ELR (cell line): ENCODE data around the gene RNF6.

ENCODE experiments used
- DNase-seq: peaks from one replicate; pipeline ENCODE4 v3.0.0-alpha.2; 2015; ENCODE audit warnings: low read depth

RNF6 gene

DNA sequence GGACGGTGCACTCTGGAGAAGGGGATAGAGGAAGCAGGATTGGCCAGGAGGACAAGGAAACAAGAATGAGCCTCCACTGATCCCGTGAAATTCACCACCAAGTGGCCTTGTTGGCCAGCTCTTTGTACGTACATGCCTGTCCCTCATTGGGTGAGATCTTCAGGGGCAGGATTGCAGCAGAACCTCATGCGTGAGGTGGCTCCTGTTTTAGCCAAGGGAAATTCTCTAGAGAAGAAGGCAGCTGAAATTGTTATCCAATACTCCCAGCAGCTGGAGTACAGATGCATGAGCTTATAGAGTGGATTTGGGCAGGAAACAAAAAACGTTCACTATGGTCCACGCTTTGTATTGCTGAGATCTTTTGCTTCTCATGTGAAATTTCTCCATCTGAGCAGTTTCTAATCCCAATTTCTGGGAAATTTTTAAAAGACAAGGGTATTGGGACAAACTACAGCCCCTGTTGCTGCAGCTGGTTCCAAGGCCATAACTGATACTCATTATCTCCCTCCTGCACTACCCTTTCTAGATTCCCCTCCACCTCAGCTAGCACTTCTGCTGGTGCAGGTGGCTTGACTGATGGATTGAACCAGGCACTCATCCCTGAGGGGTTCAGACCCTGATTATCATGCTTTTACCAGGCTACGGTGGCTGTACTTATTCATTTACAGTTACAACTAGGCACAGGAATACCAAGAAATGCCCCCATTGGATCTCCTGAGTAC lies 3.9 kb upstream of the RNF6 start:
- DNase-seq: no peak

DNA sequence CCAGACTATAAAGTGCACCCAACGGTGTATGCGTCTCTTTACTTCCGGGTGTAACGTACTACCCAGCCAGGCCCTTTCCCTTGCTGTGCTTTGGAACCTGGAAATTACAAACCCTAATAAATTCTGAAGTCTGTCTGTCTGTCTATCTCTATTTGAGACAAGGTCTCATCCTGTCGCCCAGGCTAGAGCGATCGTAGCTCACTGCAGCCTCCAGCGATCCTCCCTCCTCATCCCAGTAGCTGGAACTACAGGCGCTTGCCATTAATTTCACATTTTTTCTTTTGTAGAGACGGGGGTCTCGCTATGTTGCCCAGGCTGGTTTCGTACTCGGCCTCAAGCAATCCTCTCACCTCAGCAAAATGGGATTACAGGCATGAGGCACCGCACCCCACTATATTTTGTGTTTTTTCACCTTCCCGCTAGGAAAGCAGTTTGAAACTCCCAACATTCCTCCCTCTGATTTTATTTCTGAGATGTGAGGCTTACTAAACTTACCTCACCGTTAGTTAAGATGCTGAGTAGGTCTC lies 469 bp upstream of the RNF6 start:
- DNase-seq: no peak

- DNase-seq: no peak
Observed at GRCh38 chr13:26221399-26221720, 754 bp downstream of the RNF6 start.

- peak; percentile 79 for DNase-seq
Observed at GRCh38 chr13:26220575-26220974, 1.5 kb downstream of the RNF6 start.

- peak; percentile 58 for DNase-seq
Observed at GRCh38 chr13:26219726-26220125, 2.4 kb downstream of the RNF6 start.

- DNase-seq: no peak
Observed at GRCh38 chr13:26216042-26216441, 6.1 kb downstream of the RNF6 start.

- no peak for DNase-seq
Observed at GRCh38 chr13:26213982-26214381, 8.1 kb downstream of the RNF6 start.

DNA sequence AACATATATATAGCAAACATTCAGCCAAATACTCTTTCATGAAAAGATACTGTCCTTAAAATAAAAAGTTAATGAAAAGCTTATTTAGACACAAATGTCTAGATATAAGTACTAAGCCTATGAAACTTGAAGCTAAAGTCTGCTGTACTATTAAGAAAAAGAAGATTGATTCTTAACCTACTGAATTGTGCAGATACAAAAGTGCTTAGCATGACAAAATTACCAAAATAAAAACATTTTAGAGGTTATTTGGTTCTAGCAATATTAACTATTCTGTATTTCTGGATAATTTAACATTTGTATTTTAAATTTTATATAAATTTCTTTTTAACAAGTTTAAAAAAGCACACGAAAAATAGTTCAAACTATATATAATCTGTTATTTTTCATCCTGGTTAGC lies 8.8 kb downstream of the RNF6 start:
- no peak for DNase-seq

DNA sequence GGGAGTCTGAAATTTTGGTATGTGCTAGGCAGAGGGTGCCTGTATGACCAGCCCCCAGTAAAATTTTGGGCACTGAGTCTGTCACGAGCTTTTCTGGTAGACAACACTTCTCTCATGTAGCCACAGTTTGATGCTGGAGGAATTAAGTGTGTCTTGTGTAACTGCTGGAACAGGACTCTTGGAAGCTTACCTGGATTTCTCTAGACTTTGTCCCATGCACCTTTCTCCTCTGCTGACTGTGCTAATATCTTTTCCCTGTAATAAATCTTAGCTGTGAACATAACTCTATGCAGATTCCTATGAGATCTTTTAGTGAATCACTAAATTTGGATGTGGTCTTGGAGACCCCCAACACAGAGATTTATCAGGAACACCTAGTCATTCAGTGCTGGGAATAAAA lies 13.8 kb downstream of the RNF6 start:
- DNase-seq: no peak

GRCh38 chr13:26202365-26202972 lies 19.6 kb downstream of the RNF6 start:
- DNase-seq: no peak

GRCh38 chr13:26200811-26201210 lies 21.3 kb downstream of the RNF6 start:
- DNase-seq: no peak

DNA sequence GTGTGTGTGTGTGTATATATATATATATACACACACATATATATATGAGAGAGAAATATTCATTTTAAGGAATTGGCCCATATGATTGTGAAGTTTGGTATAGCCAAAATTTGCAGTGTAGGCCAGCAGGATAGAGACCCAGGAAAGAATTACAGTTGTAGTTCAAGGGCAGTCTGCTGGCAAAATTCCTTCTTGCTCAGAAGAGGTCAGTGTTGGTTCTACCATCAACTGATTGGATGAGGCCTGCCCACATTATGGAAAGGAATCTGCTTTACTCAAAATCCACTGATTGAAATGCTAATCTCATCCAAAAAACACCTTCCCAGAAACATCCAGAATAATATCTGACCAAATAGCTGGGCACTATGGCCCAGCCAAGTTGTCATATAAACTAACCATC lies 24.0 kb downstream of the RNF6 start:
- DNase-seq: no peak

GRCh38 chr13:26197298-26197697 lies 24.8 kb downstream of the RNF6 start:
- DNase-seq: no peak

- peak; percentile 13 for DNase-seq
Observed at GRCh38 chr13:26186995-26187394, 35.1 kb downstream of the RNF6 start.

GRCh38 chr13:26186118-26186870 lies 35.8 kb downstream of the RNF6 start:
- peak; percentile 92 for DNase-seq

GRCh38 chr13:26185720-26186117 lies 36.4 kb downstream of the RNF6 start:
- no peak for DNase-seq

- DNase-seq: peak; percentile 74
Observed at GRCh38 chr13:26184791-26185250, 37.3 kb downstream of the RNF6 start.

DNA sequence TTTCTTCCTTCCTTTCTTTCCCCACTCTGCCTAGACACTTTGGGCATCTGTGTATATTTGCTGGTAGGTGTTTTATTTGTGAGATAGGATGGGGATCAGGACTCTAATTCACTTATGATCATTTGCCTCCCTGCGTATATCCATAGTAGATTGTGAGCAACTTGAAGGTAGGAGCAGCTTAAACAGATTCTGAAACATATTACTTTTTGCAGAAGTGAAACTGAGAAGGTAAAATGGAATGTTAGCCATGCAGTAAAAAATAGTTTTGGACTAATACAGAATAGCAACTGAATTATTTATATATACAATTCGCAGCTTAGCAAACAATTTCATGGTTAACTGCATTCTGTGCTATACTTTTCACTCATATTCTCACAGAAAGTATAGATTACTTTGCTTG lies 38.7 kb downstream of the RNF6 start:
- no peak for DNase-seq

GRCh38 chr13:26179344-26179743 lies 42.8 kb downstream of the RNF6 start:
- DNase-seq: no peak

- no peak for DNase-seq
Observed at GRCh38 chr13:26168835-26169234, 53.3 kb downstream of the RNF6 start.

DNA sequence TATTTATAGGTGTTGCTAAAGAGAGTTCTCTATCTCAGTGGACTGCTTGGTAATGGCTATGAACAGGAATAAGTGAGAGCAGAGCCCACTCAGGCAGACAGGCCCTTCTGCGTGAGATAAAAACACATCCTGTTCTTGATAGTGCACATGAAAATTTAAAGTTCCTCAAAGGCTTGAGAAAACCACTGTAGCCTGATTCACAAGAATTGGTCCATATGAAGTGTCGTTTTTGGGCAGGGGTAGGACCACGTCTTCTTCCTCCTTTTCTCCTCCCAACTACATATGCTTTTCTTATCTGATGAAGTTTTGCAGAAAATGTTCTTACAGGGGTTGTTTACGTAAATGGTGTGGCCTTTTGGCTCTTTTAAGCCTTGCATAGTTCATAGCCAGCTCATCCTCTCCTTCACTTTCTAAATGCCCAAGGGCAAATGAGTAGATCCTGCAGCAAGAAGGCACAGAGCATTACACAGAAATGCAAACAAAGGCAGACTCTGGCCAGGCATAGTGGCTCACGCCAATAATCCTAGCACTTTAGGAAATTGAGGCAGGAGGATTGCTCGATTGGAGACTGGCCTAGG lies 53.8 kb downstream of the RNF6 start:
- DNase-seq: peak; percentile 37

DNA sequence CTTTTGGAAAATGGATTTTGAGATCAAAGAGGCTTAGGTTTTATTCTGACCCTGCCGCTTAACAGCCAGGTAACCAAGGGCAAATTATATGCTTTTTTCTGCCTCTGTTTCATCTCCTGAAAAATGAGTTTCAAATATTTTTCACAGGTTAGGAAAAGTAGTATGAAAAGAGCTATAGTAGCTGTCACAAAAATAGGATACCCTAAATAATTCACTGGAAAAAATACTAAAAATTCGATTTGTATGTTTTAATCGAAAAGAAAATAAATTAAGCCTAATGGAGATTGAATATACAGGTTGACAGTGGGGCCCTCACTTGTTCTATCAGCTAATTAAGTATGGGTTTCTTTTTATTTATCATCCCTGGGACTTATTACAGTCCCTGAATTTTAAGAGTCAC lies 58.3 kb downstream of the RNF6 start:
- DNase-seq: no peak
